Activated gamma-delta T cell (primary cell): ENCODE data around the gene TACC3.
A peak's percentile ranks its signal among the peaks of the same experiment; 100 is the strongest.

Experiments
- DNase-seq: peaks from one replicate; lab custom pipeline; 2025; lab: John Stamatoyannopoulos, UW

The TACC3 gene

GRCh38 chr4:1703867-1704266 lies 17.5 kb upstream of the TACC3 start:
- DNase-seq: no peak

- no peak for DNase-seq
These were observed 15.6 kb upstream of the TACC3 start for GRCh38 chr4:1705732-1706131.

GRCh38 chr4:1706358-1706757 lies 15.0 kb upstream of the TACC3 start:
- no peak for DNase-seq

GRCh38 chr4:1708581-1708980 lies 12.7 kb upstream of the TACC3 start:
- no peak for DNase-seq

- DNase-seq: no peak
These were observed 10.2 kb upstream of the TACC3 start for GRCh38 chr4:1711055-1711570.

GRCh38 chr4:1711571-1712215 lies 9.6 kb upstream of the TACC3 start:
- no peak for DNase-seq

GRCh38 chr4:1712216-1713002 lies 8.9 kb upstream of the TACC3 start, which contains the start of gene SLBP:
TSS of gene SLBP (minus strand) at chr4:1712319. CDS start at chr4:1712188, 131 bp downstream.
- DNase-seq: peak; percentile 95

GRCh38 chr4:1713003-1713851 lies 8.1 kb upstream of the TACC3 start:
- no peak for DNase-seq

GRCh38 chr4:1714303-1715001 lies 6.9 kb upstream of the TACC3 start:
- no peak for DNase-seq

GRCh38 chr4:1715002-1715758 lies 6.1 kb upstream of the TACC3 start:
- DNase-seq: no peak

GRCh38 chr4:1716065-1716945 lies 5.0 kb upstream of the TACC3 start:
- no peak for DNase-seq

GRCh38 chr4:1717129-1718094 lies 3.9 kb upstream of the TACC3 start:
- DNase-seq: no peak

- no peak for DNase-seq
These were observed 3.0 kb upstream of the TACC3 start for GRCh38 chr4:1718095-1718850.

GRCh38 chr4:1720163-1720983 lies 948 bp upstream of the TACC3 start:
- DNase-seq: peak; percentile 48

GRCh38 chr4:1721666-1722550 lies 587 bp downstream of the TACC3 start:
- no peak for DNase-seq

- DNase-seq: no peak
These were observed 1.3 kb downstream of the TACC3 start for GRCh38 chr4:1722551-1723118.
